ENCODE measurements around the gene ASPSCR1. TPM values are rescaled to one million over a fixed set of nuclear protein-coding genes. Genes with fewer than 3 reads are reported as not detected.
A peak's percentile ranks its signal among the peaks of the same experiment; 100 is the strongest.

The ASPSCR1 gene
- total and polyA plus RNA-seq, 9 of the 15 experiments (the other 6 are each of a cell fraction or from before 2014, with no cell fraction given), result 0.90 to 36.9 (median 11.6) TPM

DNA sequence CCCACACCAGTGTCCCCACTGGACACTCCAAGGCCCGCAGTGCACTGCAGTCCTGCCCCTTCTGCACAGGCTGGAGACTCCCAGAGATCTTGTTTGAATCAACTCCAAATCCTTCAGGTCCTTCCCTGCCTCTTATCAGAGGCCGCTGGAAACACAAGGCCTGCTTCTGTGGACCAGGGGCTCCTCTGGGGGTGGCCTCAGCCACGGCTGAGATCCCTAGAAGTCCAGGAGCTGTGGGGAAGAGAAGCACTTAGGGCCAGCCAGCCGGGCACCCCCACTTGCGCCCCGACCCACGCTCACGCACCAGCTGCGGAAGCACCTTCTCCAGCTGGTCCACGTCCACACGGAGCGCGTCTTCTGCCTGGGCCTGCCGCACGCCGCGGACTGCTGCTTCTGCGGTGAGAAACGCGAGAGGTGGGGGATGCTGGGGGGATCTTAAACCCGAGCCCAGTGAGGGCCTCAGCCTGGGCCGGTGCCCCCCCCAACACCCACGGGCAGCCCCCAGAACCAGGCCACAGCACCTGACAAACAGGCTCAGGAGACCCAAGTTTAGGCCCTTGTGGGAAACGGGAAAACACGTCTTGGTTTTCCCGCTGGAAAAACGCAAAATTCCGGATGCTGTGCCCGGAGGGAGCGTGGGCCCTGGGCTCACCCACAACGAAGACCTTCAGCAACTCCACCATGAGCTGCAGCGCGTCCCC lies 41.7 kb downstream of the ASPSCR1 start:
- POLR2A ChIA-PET, result interaction anchor here (0.5 to 5.0 kb wide), 4 partner anchors 14 to 403 kb away, joined by 3 to 51 read pairs (median 3); partner anchors contain the start of gene DCXR
- Histone ChIP-seq H4K20me1 (replicated peaks; ENCODE audit: control insufficient read depth, insufficient read depth, low read length) (peaks cover 17% of the 10 kb centered on the region), H3K4me3 (no peak overlapping the region), H3K9me1 (ENCODE audit: control insufficient read depth, insufficient read depth, low read length) (no peaks in the 10 kb centered on the region), H3K4me2 (ENCODE audit: insufficient read depth, low read length) (no peak overlapping the region), H3K9me3 (replicated peaks; ENCODE audit: control insufficient read depth, insufficient read depth, low read depth, low read length) (no peaks in the 10 kb centered on the region), H3K4me1 (replicated peaks in 1 of 2; ENCODE audit: control insufficient read depth in 2 of 2, insufficient read depth in 2 of 2, low read length in 2 of 2) (peaks cover 14 to 90% of the 10 kb centered on the region in 2 experiments), H2AFZ (ENCODE audit: low read depth, low read length) (no peak overlapping the region), H3K79me2 (ENCODE audit: control insufficient read depth, insufficient read depth, low read length) (peaks cover 36% of the 10 kb centered on the region), H3K27ac (ENCODE audit: extremely low read depth, low read depth, low read length) (no peak overlapping the region), H3K9ac (ENCODE audit: insufficient read depth in 1 of 2, low read depth in 2 of 2, low read length in 2 of 2) (peak overlapping the region in 1 of 2 experiments; percentile 5; a peak in 1 of 4 replicates), H3K27me3 (ENCODE audit: control insufficient read depth in 2 of 2, insufficient read depth in 2 of 2, low read length in 2 of 2) (no peaks in the 10 kb centered on the region), H3K36me3 (ENCODE audit: control insufficient read depth, insufficient read depth, low read length) (peaks cover 30% of the 10 kb centered on the region; the same call in 1 of the 3 replicates)
- ATAC-seq (no peak), FAIRE-seq (no peak), DNase-seq (ENCODE audit: extremely low read depth in 1 of 4, low spot score in 3 of 4) (no peak)
- BruUV-seq (replicated peaks), result TSS peak; percentile 33
- TF ChIP-seq PCBP2 (IDR thresholded peaks at IDR 0.05; ENCODE audit: low read depth, low read length, poor library complexity, severe bottlenecking), result no peak
- TF ChIP-seq HNRNPLL (IDR thresholded peaks at IDR 0.05; ENCODE audit: low read depth, low read length, poor library complexity, severe bottlenecking), result peak; percentile 16
- peak; percentile 68 for TF ChIP-seq POLR2G (IDR thresholded peaks at IDR 0.05; ENCODE audit: low read depth, low read length)
- no peak for TF ChIP-seq CBX5 (IDR thresholded peaks at IDR 0.05; ENCODE audit: borderline replicate concordance, low read depth)
- no peak for TF ChIP-seq MTA1 (IDR thresholded peaks at IDR 0.05; ENCODE audit: borderline replicate concordance)
- no peak for TF ChIP-seq FOXK2 (conservative IDR thresholded peaks at IDR 0.05 in 1 of 2, IDR thresholded peaks at IDR 0.05 in 1 of 2; ENCODE audit: low read depth in 2 of 2)
- no peak for TF ChIP-seq TAF1 (IDR thresholded peaks at IDR 0.05; ENCODE audit: control insufficient read depth, extremely low read depth, insufficient read depth, low read length, severe bottlenecking)
- no peak for TF ChIP-seq ARNT (IDR thresholded peaks at IDR 0.05)
- TF ChIP-seq PCBP1 (IDR thresholded peaks at IDR 0.05; ENCODE audit: low read depth, low read length, poor library complexity, severe bottlenecking), result peak; percentile 45
- TF ChIP-seq RBFOX2 (IDR thresholded peaks at IDR 0.05; ENCODE audit: low read depth, low read length), result peak; percentile 49
- peak; percentile 51 for TF ChIP-seq RBM22 (IDR thresholded peaks at IDR 0.05; ENCODE audit: low read depth, low read length, poor library complexity, severe bottlenecking)
- TF ChIP-seq RFX5 (IDR thresholded peaks at IDR 0.05; ENCODE audit: low read depth, low read length), result no peak
- TF ChIP-seq ZNF778 (CRISPR knock-in tag; IDR thresholded peaks at IDR 0.05), result no peak
- no peak for TF ChIP-seq POLR2B (IDR thresholded peaks at IDR 0.05; ENCODE audit: low read depth, partially characterized antibody)
- TF ChIP-seq, protein P1, sequence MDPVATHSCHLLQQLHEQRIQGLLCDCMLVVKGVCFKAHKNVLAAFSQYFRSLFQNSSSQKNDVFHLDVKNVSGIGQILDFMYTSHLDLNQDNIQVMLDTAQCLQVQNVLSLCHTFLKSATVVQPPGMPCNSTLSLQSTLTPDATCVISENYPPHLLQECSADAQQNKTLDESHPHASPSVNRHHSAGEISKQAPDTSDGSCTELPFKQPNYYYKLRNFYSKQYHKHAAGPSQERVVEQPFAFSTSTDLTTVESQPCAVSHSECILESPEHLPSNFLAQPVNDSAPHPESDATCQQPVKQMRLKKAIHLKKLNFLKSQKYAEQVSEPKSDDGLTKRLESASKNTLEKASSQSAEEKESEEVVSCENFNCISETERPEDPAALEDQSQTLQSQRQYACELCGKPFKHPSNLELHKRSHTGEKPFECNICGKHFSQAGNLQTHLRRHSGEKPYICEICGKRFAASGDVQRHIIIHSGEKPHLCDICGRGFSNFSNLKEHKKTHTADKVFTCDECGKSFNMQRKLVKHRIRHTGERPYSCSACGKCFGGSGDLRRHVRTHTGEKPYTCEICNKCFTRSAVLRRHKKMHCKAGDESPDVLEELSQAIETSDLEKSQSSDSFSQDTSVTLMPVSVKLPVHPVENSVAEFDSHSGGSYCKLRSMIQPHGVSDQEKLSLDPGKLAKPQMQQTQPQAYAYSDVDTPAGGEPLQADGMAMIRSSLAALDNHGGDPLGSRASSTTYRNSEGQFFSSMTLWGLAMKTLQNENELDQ (CRISPR knock-in tag; IDR thresholded peaks at IDR 0.05; ENCODE audit: borderline replicate concordance), result no peak
- no peak for TF ChIP-seq MEF2A (IDR thresholded peaks at IDR 0.05; ENCODE audit: control insufficient read depth, low read depth, low read length)
- TF ChIP-seq, protein P2, sequence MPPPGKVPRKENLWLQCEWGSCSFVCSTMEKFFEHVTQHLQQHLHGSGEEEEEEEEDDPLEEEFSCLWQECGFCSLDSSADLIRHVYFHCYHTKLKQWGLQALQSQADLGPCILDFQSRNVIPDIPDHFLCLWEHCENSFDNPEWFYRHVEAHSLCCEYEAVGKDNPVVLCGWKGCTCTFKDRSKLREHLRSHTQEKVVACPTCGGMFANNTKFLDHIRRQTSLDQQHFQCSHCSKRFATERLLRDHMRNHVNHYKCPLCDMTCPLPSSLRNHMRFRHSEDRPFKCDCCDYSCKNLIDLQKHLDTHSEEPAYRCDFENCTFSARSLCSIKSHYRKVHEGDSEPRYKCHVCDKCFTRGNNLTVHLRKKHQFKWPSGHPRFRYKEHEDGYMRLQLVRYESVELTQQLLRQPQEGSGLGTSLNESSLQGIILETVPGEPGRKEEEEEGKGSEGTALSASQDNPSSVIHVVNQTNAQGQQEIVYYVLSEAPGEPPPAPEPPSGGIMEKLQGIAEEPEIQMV (tag; conservative IDR thresholded peaks at IDR 0.05; ENCODE audit: low read depth), result no peak
- CTCF ChIA-PET (ENCODE audit: low intra/inter-chr PET ratio), result interaction anchor here (6.6 kb wide), 1 partner anchor 59 kb away, joined by 103 read pairs; the partner anchor contains the start of gene NOTUM
- intact Hi-C loops (cut with micrococcal nuclease), result no loop called here
- WGBS (ENCODE audit: insufficient coverage, low coverage, missing lambda C conversion rate), result 92% methylated on average over 30 of the region's 33 CpGs
- in situ Hi-C loops (cut with MboI), result no loop called here

Data from K562 (cell line).